ENCODE data around the gene SLC6A19.

DNA sequence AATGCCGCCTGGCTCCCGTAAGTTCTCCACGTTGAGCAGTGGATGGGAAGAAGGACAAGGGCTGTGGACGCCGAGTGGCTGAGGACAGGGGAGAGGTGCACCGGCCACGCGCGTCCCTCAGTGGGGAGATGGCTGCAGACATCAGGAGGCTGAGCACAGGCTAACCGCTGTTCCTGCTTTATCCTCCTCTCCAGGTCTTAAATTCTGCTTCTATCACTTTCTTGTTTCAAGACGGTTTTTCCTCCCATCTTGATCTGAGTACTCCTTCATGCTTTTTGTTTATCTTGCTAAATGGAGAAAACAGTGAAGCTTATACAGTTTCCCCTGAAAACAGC is 42.1 kb upstream of the SLC6A19 start:
- TF ChIP-seq EZH2 (IDR thresholded peaks at IDR 0.05; ENCODE audit: borderline replicate concordance, insufficient read depth, low read depth, low read length, poor library complexity, severe bottlenecking) (no peak), CTCF (IDR thresholded peaks at IDR 0.05) (no peak)

Data from B cell (primary cell).